ENCODE results near the gene TRAK1. TPM values are rescaled to one million over a fixed set of nuclear protein-coding genes. Genes with fewer than 3 reads are reported as not detected.

The TRAK1 gene
- total RNA-seq, 1 donor from 2014 or later, result 49.6 TPM

GRCh38 chr3:42063888-42064287 is 27.3 kb upstream of the TRAK1 start:
- intact Hi-C loops (cut with DNase I), result no loop called here
- H3K4me3 ChIP-seq, result no peak overlapping the region
- H3K27me3 ChIP-seq, result no peaks in the 10 kb centered on the region
- no peaks in the 10 kb centered on the region for H3K9me3 ChIP-seq
- H3K4me1 ChIP-seq, result peaks cover 53% of the 10 kb centered on the region
- H3K36me3 ChIP-seq, result no peaks in the 10 kb centered on the region
- DNase-seq (no peak), ATAC-seq (no peak)
- TF ChIP-seq, protein P1, sequence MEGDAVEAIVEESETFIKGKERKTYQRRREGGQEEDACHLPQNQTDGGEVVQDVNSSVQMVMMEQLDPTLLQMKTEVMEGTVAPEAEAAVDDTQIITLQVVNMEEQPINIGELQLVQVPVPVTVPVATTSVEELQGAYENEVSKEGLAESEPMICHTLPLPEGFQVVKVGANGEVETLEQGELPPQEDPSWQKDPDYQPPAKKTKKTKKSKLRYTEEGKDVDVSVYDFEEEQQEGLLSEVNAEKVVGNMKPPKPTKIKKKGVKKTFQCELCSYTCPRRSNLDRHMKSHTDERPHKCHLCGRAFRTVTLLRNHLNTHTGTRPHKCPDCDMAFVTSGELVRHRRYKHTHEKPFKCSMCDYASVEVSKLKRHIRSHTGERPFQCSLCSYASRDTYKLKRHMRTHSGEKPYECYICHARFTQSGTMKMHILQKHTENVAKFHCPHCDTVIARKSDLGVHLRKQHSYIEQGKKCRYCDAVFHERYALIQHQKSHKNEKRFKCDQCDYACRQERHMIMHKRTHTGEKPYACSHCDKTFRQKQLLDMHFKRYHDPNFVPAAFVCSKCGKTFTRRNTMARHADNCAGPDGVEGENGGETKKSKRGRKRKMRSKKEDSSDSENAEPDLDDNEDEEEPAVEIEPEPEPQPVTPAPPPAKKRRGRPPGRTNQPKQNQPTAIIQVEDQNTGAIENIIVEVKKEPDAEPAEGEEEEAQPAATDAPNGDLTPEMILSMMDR (IDR thresholded peaks at IDR 0.05), result no peak
- peak overlapping the region; percentile 89 for H3K27ac ChIP-seq

GRCh38 chr3:42066516-42067181 is 24.5 kb upstream of the TRAK1 start:
- peak; percentile 55 for ATAC-seq
- Histone ChIP-seq H3K4me3 (no peak overlapping the region), H3K9me3 (no peaks in the 10 kb centered on the region), H3K4me1 (peaks cover 56% of the 10 kb centered on the region), H3K36me3 (no peaks in the 10 kb centered on the region), H3K27me3 (no peaks in the 10 kb centered on the region), H3K27ac (peak overlapping the region; percentile 90)
- TF ChIP-seq, protein P1 (IDR thresholded peaks at IDR 0.05), result no peak
- no peak for DNase-seq
- intact Hi-C loops (cut with DNase I), result no loop called here

GRCh38 chr3:42067326-42067725 is 23.8 kb upstream of the TRAK1 start:
- Histone ChIP-seq H3K4me1 (peaks cover 56% of the 10 kb centered on the region), H3K27me3 (no peaks in the 10 kb centered on the region), H3K4me3 (no peak overlapping the region), H3K27ac (peak overlapping the region; percentile 90), H3K9me3 (no peaks in the 10 kb centered on the region), H3K36me3 (no peaks in the 10 kb centered on the region)
- ATAC-seq, result peak; percentile 48
- TF ChIP-seq, protein P1 (IDR thresholded peaks at IDR 0.05), result no peak
- intact Hi-C loops (cut with DNase I), result no loop called here
- DNase-seq, result no peak

DNA sequence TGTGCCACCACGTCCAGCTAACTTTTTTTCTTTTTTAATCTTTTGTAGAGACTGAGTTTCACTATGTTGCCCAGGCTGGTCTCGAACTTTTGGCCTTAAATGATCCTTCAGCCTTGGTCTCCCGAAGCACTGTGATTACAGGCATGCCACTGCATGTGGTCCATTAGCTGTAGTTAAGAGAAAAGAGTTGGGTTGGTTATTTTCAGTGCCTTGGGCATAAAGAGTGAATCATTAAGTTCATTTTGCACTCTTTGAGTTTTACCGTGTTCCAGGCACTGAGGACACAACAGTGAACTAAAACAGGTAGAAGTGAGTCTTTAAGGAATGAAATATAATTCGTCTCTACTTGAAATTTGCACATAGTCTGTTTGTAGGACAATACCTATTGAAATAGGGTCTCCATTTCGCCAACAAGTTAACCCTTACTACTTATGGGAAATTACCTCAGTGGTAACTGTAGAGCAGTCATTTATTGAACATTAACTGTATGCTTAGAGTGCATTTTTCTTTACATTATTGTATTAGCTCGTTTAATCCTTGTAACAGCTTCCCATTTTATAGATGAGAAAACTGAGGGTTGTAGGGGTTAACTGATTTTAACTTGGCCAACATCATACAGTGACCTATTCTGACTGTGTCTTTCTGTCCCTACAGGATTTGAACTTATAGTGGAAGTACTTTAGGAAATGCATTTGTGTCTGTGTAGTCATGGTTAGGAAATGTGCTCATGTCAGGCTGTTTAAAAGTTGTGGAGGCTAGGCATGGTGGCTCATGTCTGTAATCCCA is 22.7 kb upstream of the TRAK1 start:
- no peak for ATAC-seq

DNA sequence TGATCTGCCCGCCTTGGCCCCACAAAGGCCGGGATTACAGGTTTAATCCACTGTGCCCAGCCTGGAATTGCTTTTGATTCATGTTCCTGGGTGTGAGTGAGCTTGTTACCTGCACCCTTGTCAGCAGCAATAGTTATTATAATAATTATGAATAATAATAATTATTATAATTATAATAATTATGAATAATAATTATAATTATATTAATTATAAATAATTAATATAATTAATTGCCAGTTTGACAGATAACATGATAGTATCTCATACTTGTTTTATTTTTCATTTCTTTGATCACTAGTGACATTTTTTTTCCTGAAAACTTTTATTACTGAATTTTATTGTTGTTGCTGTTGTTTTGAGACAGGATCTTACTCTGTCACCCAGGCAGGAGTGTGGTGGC is 21.1 kb upstream of the TRAK1 start:
- Histone ChIP-seq H3K4me3 (no peak overlapping the region), H3K9me3 (no peaks in the 10 kb centered on the region), H3K36me3 (no peaks in the 10 kb centered on the region), H3K27me3 (no peaks in the 10 kb centered on the region), H3K27ac (peak overlapping the region; percentile 83), H3K4me1 (peaks cover 61% of the 10 kb centered on the region)
- TF ChIP-seq, protein P1 (IDR thresholded peaks at IDR 0.05), result no peak
- ATAC-seq (no peak), DNase-seq (no peak)
- intact Hi-C loops (cut with DNase I), result loop anchor here (10.0 kb wide), 1 partner anchor 55 kb away; no protein-coding TSS in a partner anchor

More for the DNA sequence above, 22.7 kb upstream of the TRAK1 start:
- Histone ChIP-seq H3K27ac (peak overlapping the region; percentile 90), H3K4me1 (peaks cover 59% of the 10 kb centered on the region), H3K9me3 (no peaks in the 10 kb centered on the region), H3K4me3 (no peak overlapping the region), H3K36me3 (no peaks in the 10 kb centered on the region), H3K27me3 (no peaks in the 10 kb centered on the region)
- no peak for DNase-seq
- intact Hi-C loops (cut with DNase I), result no loop called here
- TF ChIP-seq, protein P1 (IDR thresholded peaks at IDR 0.05), result no peak

All from upper lobe of right lung (tissue), 1 donor.